ENCODE measurements around the gene CPNE8.

CPNE8 gene

DNA sequence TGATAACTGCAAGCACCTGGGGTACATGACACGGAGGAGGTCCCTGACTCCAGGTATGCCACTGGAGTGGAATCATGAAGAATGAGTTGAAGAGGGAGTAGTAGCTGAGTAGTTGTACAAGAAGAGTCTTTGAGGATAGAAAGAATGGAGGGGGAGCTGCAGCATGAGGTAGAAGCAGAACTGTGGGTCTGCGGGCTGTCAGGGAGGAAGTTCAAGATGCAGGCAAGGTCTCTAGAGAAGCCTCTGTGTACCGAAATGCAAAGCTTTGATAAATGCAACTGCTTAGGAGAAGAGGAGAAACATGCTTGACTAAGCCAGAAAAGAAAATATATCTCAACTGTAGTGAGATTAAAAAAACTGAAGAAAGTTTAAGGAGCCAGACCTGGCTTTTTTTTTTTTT lies 91.5 kb downstream of the CPNE8 start:
- TF ChIP-seq, protein P1, sequence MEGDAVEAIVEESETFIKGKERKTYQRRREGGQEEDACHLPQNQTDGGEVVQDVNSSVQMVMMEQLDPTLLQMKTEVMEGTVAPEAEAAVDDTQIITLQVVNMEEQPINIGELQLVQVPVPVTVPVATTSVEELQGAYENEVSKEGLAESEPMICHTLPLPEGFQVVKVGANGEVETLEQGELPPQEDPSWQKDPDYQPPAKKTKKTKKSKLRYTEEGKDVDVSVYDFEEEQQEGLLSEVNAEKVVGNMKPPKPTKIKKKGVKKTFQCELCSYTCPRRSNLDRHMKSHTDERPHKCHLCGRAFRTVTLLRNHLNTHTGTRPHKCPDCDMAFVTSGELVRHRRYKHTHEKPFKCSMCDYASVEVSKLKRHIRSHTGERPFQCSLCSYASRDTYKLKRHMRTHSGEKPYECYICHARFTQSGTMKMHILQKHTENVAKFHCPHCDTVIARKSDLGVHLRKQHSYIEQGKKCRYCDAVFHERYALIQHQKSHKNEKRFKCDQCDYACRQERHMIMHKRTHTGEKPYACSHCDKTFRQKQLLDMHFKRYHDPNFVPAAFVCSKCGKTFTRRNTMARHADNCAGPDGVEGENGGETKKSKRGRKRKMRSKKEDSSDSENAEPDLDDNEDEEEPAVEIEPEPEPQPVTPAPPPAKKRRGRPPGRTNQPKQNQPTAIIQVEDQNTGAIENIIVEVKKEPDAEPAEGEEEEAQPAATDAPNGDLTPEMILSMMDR (IDR thresholded peaks at IDR 0.05; ENCODE audit: low read depth, low read length, missing control alignments) = no peak
- no peak overlapping the region for H3K4me3 ChIP-seq (replicated peaks; ENCODE audit: low read depth, low read length)
- DNase-seq (ENCODE audit: extremely low read depth, low read depth) = no peak

DNA sequence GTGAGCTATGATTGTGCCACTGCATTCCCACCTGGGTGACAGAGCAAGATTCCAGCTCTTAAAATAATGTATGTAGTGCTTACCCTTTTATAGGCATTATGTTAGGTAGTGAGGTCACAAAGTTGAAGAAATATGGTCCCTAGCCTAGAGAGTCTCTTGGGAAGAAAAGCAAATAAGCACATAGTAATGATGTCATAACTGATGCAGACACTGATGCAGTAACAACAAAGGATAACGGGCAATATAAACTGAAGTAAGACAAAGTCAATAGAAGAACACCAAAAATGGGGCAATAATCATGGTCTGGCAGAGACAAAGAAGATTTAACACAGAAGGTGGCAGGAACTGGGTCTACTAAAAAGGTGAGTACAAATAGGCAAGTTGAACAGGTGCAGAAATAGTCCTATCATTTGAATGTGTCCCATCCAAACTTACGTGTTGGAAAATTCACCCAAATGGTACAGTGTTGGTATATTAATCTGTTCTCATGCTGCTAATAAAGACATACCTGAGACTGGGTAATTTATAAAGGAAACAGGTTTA lies 93.5 kb downstream of the CPNE8 start:
- no peak for DNase-seq (ENCODE audit: extremely low read depth, low read depth)
- no peak overlapping the region for H3K4me3 ChIP-seq (replicated peaks; ENCODE audit: low read depth, low read length)
- TF ChIP-seq, protein P1 (IDR thresholded peaks at IDR 0.05; ENCODE audit: low read depth, low read length, missing control alignments) = no peak

DNA sequence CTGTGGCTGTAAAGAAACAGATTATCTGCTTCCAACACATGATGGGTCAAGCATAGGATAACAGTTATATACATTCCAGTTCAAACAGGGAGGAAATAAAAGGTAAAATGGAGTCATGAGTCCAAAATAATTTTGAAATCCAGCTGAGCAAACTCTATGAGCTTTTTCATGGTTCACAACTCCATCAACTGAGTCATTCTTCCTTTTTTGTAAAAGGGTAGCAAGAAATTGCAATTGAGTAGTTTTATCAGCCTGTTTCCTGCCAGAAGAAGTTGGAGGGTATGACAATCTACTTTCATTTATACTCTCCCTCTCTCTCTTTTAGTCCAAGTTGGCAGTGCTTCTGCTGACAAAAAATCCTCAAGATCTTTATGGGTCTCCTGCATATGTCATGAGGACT lies 95.6 kb downstream of the CPNE8 start:
- TF ChIP-seq, protein P1 (IDR thresholded peaks at IDR 0.05; ENCODE audit: low read depth, low read length, missing control alignments) = no peak

DNA sequence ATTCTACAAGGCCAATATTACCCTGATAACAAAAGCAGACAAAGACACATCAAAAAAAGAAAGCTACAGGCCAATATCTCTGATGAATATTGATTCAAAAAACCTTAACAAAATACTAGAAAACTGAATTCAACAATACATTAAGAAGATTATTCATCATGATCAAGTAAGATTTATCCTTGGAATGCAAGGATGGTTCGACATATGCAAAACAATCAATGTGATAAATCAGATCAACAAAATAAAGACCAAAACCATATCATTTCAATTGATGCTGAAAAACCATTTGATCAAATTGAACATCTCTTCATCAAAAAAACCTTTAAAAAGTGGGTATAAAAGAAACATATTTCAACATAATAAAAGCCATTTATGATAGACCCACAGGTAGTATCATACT lies 117.3 kb downstream of the CPNE8 start:
- TF ChIP-seq, protein P1 (IDR thresholded peaks at IDR 0.05; ENCODE audit: low read depth, low read length, missing control alignments) = no peak
- H3K4me3 ChIP-seq (replicated peaks; ENCODE audit: low read depth, low read length) = no peak overlapping the region
- no peak for DNase-seq (ENCODE audit: extremely low read depth, low read depth)

More for the DNA sequence above, 95.6 kb downstream of the CPNE8 start:
- DNase-seq (ENCODE audit: extremely low read depth, low read depth) = no peak
- no peak overlapping the region for H3K4me3 ChIP-seq (replicated peaks; ENCODE audit: low read depth, low read length)

DNA sequence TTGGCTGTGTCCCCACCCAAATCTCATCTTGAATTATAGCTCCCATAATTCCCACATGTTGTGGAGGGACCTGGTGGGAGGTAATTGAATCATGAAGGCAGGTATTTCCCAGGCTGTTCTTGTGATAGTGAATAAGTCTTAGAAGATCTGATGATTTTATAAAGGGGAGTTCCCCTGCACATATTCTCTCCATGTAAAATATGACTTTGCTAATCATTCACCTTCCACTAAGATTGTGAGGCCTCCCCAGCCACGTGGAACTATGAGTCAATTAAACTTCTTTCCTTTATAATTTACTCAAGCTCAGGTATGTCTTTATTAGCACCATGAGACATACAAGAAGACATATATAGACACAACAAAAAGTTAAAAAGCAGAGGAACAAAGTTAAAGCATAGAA lies 120.0 kb downstream of the CPNE8 start:
- no peak overlapping the region for H3K4me3 ChIP-seq (replicated peaks; ENCODE audit: low read depth, low read length)
- DNase-seq (ENCODE audit: extremely low read depth, low read depth) = no peak
- TF ChIP-seq, protein P1 (IDR thresholded peaks at IDR 0.05; ENCODE audit: low read depth, low read length, missing control alignments) = no peak

DNA sequence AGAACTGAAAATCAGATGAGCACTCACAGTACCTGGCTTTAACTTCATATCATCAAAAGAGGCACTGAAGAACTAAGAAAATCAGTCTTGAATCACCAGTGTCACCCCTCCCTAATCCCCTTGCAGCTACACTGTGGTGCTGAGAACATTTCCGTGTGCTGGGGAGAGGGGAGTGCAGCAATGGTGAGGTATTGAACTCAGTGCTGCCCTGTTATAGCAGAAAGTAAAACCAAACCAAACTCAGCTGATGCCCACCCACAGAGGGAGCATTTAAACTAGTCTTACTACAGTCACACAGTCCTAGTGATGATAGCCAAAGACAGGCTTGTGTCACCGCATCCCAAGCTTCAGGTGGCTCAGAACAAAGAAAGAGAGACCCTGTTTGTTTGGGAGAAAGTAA lies 122.1 kb downstream of the CPNE8 start:
- TF ChIP-seq, protein P1 (IDR thresholded peaks at IDR 0.05; ENCODE audit: low read depth, low read length, missing control alignments) = no peak
- no peak for DNase-seq (ENCODE audit: extremely low read depth, low read depth)
- H3K4me3 ChIP-seq (replicated peaks; ENCODE audit: low read depth, low read length) = no peak overlapping the region

DNA sequence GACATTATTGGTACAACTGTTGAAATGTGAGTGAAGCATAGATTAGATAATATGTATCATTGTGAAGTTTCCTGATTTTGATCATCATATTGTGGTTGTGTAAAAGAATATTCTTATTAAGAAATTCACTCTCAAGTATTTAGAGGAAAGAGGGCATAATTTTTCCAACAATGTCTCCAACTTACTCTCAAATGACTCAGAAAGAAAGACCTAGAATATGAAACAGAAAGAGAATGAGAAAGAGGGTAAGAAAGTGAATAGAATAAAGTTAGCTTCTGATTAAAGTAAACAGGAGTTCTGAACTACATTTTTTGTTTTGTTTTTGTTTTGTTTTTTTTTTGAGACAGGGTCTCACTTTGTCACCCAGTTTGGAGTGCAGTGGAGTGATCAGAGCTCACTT lies 123.0 kb downstream of the CPNE8 start:
- no peak for DNase-seq (ENCODE audit: extremely low read depth, low read depth)
- no peak overlapping the region for H3K4me3 ChIP-seq (replicated peaks; ENCODE audit: low read depth, low read length)
- TF ChIP-seq, protein P1 (IDR thresholded peaks at IDR 0.05; ENCODE audit: low read depth, low read length, missing control alignments) = no peak

All from HFF-Myc (cell line).